Right lung (tissue), 5 donors: ENCODE measurements around the gene CATSPER1. TPM values are rescaled to one million over a fixed set of nuclear protein-coding genes. Genes with fewer than 3 reads are reported as not detected.
"Not testable (repeated sequence)": the region's sequence is repeated elsewhere in the genome, so short reads cannot be mapped to it uniquely, and the experiment has no call there.

Experiments used
- DNase-seq, 2 donors: peaks; one replicate each; pipeline ENCODE4 v3.0.0-alpha.2; 2013
- polyA plus RNA-seq, 5 donors: library from polyadenylated mRNA; unstranded; fragments of 120-200 nt; gene quantifications; one replicate each; pipeline versions ENCODE4 v1.2.1 to v1.2.3, GENCODE V29; 2013; ENCODE audit warnings: inconsistent platforms in 1 of 5, low replicate concordance in 1 of 5; ENCODE audit not compliant: insufficient read length in 5 of 5, insufficient read depth in 1 of 5

Gene CATSPER1
- polyA plus RNA-seq, 5 donors = 0.11 TPM; not detected in 4

- DNase-seq = no peak
Observed at GRCh38 chr11:66020618-66021357, 5.5 kb downstream of the CATSPER1 start.

- no peak for DNase-seq
Observed at GRCh38 chr11:66020212-66020611, 6.1 kb downstream of the CATSPER1 start.

GRCh38 chr11:66017321-66017720, 9.0 kb downstream of the CATSPER1 start:
- DNase-seq = no peak

- no peak for DNase-seq
Observed at GRCh38 chr11:66016793-66017177, 9.5 kb downstream of the CATSPER1 start.

- DNase-seq = no peak
Observed at GRCh38 chr11:66015936-66016792, 10.1 kb downstream of the CATSPER1 start.

GRCh38 chr11:66015454-66015881, 10.8 kb downstream of the CATSPER1 start:
- no peak for DNase-seq

- no peak for DNase-seq
Observed at GRCh38 chr11:66014804-66015453, 11.3 kb downstream of the CATSPER1 start.

GRCh38 chr11:66013762-66014100, 12.5 kb downstream of the CATSPER1 start:
- no peak for DNase-seq

GRCh38 chr11:66012946-66013761, 13.1 kb downstream of the CATSPER1 start:
- no peak for DNase-seq

GRCh38 chr11:66012371-66012945, 13.8 kb downstream of the CATSPER1 start:
- no peak for DNase-seq

GRCh38 chr11:66011785-66012303, 14.4 kb downstream of the CATSPER1 start, which contains the start of gene CST6:
Gene CST6 (plus strand): TSS chr11:66012008. CDS start chr11:66012045, 37 bp downstream.
- no peak for DNase-seq

GRCh38 chr11:66011239-66011784, 15.0 kb downstream of the CATSPER1 start:
- peak; percentile 36 to 51 for DNase-seq

GRCh38 chr11:66010036-66010435, 16.2 kb downstream of the CATSPER1 start:
- DNase-seq = not testable (repeated sequence)

- DNase-seq = no peak
Observed at GRCh38 chr11:66008468-66009101, 17.7 kb downstream of the CATSPER1 start.

- DNase-seq = no peak
Observed at GRCh38 chr11:66008095-66008467, 18.2 kb downstream of the CATSPER1 start.

- no peak for DNase-seq
Observed at GRCh38 chr11:66007201-66007634, 19.1 kb downstream of the CATSPER1 start.

- no peak for DNase-seq
Observed at GRCh38 chr11:66006891-66007176, 19.4 kb downstream of the CATSPER1 start.

GRCh38 chr11:66006134-66006890, 20.0 kb downstream of the CATSPER1 start:
- DNase-seq = no peak

- DNase-seq = no peak
Observed at GRCh38 chr11:66004186-66004585, 22.1 kb downstream of the CATSPER1 start.

- no peak for DNase-seq
Observed at GRCh38 chr11:66003291-66003690, 23.0 kb downstream of the CATSPER1 start.
